Measurements from ENCODE around the gene RABL6.
"Not testable (repeated sequence)": the region's sequence is repeated elsewhere in the genome, so short reads cannot be mapped to it uniquely, and the experiment has no call there.

RABL6 gene

DNA sequence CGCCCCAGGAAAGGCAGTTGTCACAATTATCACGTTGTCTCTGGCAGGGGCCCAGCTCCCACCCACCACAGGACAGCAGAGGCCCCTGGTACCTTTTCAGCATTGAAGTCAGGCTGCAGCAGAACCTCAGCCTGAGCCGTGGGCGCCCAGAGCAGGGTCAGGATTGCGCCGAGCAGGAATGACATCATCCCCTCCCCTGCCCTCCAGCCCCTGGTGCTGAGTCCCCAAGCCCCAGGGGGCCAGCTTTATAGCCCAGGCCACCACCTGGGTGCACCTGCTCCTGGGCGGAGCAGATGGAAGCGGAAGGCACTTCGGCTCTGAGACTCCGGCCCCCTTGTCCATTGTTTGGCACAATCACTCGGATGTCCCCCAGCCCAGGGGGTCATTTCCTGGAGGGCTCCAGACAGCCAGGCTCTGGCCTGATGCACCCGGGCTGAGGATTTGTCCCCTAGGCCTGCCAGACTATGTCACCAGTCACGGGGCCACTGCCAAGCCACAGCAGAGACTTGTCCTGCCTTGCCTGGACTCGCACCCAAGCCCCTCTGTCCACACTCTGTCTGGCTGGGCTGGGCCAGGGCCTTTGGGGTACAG, 43.4 kb upstream of the RABL6 start, which contains the start of gene LCN15:
LCN15 (minus strand) TSS at position 218 of the 591 bp plus-strand sequence; CDS start at position 188, 30 bp downstream.
- H3K27me3 ChIP-seq (ENCODE audit: control insufficient read depth, insufficient read depth, low read length, poor library complexity, severe bottlenecking) = peaks cover 5% of the 10 kb centered on the region
- 85 to 86% methylated on average over 14 of the region's 14 CpGs for WGBS, 2 experiments
- H3K9me3 ChIP-seq (ENCODE audit: control insufficient read depth, low read length) = no peaks in the 10 kb centered on the region
- H3K36me3 ChIP-seq (ENCODE audit: control insufficient read depth, insufficient read depth, low read length) = no peaks in the 10 kb centered on the region
- H3K27ac ChIP-seq (ENCODE audit: insufficient read depth, low read depth, low read length, poor library complexity, severe bottlenecking) = no peak within 1 kb of the TSS
- H3K4me3 ChIP-seq (ENCODE audit: insufficient read depth, low read depth, low read length) = no peak within 1 kb of the TSS
- peaks cover 5% of the 10 kb centered on the region for H3K4me1 ChIP-seq (ENCODE audit: control insufficient read depth, insufficient read depth, low read length)

DNA sequence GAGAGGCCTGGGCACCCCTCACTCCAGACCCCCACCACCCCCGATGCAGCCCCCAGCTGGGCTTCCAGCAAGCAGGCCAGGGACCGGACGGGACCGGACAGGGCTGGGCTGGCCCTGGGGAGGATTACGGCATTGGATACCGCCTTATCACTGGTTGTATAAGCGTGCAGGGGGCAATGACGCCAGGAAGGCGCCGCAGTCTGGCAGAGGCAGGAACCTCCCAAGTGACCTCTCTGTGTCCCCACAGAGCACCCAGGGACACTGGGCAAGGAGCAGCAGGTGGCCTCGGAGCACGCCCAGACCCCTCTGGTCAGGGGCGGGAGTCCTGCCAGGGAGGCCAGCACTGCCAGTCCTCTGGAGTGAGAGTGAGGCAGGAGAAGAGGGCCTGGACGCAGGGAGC, 42.7 kb upstream of the RABL6 start:
- H3K27me3 ChIP-seq (ENCODE audit: control insufficient read depth, insufficient read depth, low read length, poor library complexity, severe bottlenecking) = peaks cover 5% of the 10 kb centered on the region
- no peak overlapping the region for H3K4me3 ChIP-seq (ENCODE audit: insufficient read depth, low read depth, low read length)
- no peaks in the 10 kb centered on the region for H3K36me3 ChIP-seq (ENCODE audit: control insufficient read depth, insufficient read depth, low read length)
- 93 to 94% methylated on average over 14 of the region's 14 CpGs for WGBS, 2 experiments
- H3K27ac ChIP-seq (ENCODE audit: insufficient read depth, low read depth, low read length, poor library complexity, severe bottlenecking) = no peak overlapping the region
- peaks cover 5% of the 10 kb centered on the region for H3K4me1 ChIP-seq (ENCODE audit: control insufficient read depth, insufficient read depth, low read length)
- H3K9me3 ChIP-seq (ENCODE audit: control insufficient read depth, low read length) = no peaks in the 10 kb centered on the region

DNA sequence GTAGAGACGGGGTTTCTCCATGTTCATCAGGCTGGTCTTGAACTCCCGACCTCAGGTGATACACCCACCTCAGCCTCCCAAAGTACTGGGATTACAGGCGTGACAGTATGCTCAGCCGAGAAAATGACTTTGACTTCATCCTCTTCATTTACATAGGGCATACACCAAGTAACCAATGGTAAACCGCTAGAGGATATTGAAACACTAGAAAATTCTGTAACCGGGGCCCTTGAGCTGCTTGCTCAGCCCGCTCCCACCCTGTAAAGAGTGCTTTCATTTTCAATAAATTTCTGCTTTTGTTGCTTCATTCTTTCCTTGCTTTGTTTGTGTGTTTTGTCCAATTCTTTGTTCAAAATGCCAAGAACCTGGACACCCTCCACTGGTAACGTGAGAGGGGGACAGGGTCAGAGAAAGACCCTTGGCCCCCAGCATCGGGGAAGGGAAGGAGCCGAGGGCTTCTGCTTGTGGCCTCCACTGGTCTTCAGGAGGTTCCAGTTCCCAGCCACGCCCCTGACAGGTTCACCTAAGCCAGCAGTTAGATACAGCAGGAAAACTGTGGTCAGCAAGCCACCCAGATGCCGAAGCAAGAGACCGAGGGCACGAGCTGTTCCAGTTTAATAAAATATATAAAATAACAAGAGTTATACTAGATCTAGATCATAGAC, 41.9 kb upstream of the RABL6 start:
- not testable (repeated sequence) for H3K27me3 ChIP-seq (ENCODE audit: control insufficient read depth, insufficient read depth, low read length, poor library complexity, severe bottlenecking); H3K9me3 ChIP-seq (ENCODE audit: control insufficient read depth, low read length); H3K4me3 ChIP-seq (ENCODE audit: insufficient read depth, low read depth, low read length); H3K4me1 ChIP-seq (ENCODE audit: control insufficient read depth, insufficient read depth, low read length); H3K36me3 ChIP-seq (ENCODE audit: control insufficient read depth, insufficient read depth, low read length); H3K27ac ChIP-seq (ENCODE audit: insufficient read depth, low read depth, low read length, poor library complexity, severe bottlenecking)
- 89 to 90% methylated on average over 11 to 14 of the region's 14 CpGs for WGBS, 2 experiments

DNA sequence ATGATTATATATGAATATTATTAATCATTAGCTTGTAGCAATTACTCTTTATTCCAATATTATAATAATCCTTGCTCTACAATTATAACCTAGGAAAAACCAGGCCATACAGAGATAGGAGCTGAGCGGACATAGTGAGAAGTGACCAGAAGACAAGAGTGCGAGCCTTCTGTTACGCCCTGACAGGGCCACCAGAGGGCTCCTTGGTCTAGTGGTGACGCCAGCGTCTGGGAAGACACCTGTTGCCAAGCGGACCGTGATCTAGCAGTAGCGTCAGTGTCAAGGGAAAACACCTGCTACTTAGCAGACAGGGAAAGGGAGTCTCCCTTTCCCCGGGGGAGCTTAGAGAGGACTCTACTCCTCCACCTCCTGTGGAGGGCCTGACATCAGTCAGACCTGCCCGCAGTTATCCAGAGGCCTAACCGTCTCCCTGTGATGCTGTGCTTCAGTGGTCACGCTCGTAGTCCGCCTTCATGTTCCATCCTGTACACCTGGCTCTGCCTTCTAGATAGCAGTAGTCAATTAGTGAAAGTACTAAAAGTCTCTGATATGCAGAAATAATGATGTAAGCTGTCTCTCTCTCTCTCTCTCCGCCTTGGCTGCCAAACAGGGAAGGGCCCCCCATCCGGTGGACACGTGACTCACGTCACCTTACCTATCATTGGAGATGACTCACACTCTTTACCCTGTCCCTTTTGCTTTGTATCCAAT, 41.2 kb upstream of the RABL6 start:
- H3K36me3 ChIP-seq (ENCODE audit: control insufficient read depth, insufficient read depth, low read length); H3K27me3 ChIP-seq (ENCODE audit: control insufficient read depth, insufficient read depth, low read length, poor library complexity, severe bottlenecking); H3K27ac ChIP-seq (ENCODE audit: insufficient read depth, low read depth, low read length, poor library complexity, severe bottlenecking); H3K9me3 ChIP-seq (ENCODE audit: control insufficient read depth, low read length); H3K4me1 ChIP-seq (ENCODE audit: control insufficient read depth, insufficient read depth, low read length); H3K4me3 ChIP-seq (ENCODE audit: insufficient read depth, low read depth, low read length): not testable (repeated sequence)
- 52 to 57% methylated on average over 17 of the region's 18 CpGs for WGBS, 2 experiments

DNA sequence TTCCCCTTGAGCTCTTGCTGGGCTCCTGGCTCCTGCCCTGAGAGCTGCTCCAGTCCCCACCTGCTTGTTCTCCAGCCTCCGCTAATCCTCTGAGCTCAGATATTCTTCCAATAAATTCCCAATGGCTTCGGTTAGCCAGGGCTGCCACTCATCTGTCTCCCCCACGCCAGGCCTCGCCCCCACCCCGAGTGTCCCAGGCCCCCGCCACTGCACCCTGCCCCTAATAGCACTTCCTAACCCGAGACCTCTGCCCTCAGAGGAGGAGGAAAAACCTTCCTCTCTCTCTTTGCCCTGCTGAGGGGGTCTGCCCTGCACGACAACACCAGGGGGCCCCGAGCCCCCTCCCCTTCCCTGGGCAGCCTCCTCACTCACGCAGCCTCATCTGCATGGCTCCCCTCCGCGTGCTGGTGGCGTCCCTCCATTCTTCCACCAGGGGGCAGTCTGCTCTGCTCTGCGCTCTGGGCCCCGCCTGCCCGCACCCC, 38.0 kb upstream of the RABL6 start:
- no peaks in the 10 kb centered on the region for H3K4me1 ChIP-seq (ENCODE audit: control insufficient read depth, insufficient read depth, low read length)
- H3K36me3 ChIP-seq (ENCODE audit: control insufficient read depth, insufficient read depth, low read length) = no peaks in the 10 kb centered on the region
- H3K4me3 ChIP-seq (ENCODE audit: insufficient read depth, low read depth, low read length) = no peak overlapping the region
- H3K27ac ChIP-seq (ENCODE audit: insufficient read depth, low read depth, low read length, poor library complexity, severe bottlenecking) = no peak overlapping the region
- WGBS, 2 experiments = 16 to 20% methylated on average over 16 of the region's 16 CpGs
- H3K27me3 ChIP-seq (ENCODE audit: control insufficient read depth, insufficient read depth, low read length, poor library complexity, severe bottlenecking) = peaks cover 5% of the 10 kb centered on the region
- H3K9me3 ChIP-seq (ENCODE audit: control insufficient read depth, low read length) = no peaks in the 10 kb centered on the region

DNA sequence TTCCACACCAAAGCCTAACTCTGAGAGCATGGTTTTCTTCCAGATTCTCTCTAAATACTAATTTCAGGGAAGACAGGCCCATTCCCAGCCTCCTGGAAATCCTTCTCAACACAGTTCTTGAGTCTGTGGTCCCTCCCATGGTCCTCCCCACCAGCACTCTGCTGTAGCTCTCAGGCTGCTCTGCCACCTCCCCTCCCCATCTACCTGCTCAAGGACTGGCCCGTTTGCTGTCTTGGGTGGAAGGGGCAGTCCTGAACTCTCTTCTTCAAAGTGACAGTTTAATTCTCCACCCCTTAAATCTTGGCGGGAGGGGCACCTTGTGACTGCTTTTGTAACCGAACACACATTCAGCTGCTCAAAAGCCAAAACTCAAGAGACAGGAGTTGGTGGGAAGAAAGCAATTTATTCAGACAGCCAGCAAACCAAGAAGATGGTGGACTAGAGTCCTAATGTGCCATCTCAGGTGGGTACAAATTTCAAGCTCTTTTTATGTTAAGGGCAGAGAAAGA, 35.8 kb upstream of the RABL6 start:
- 84 to 86% methylated on average over 3 of the region's 3 CpGs for WGBS, 2 experiments
- H3K36me3 ChIP-seq (ENCODE audit: control insufficient read depth, insufficient read depth, low read length) = no peaks in the 10 kb centered on the region
- H3K27ac ChIP-seq (ENCODE audit: insufficient read depth, low read depth, low read length, poor library complexity, severe bottlenecking) = no peak overlapping the region
- no peak overlapping the region for H3K4me3 ChIP-seq (ENCODE audit: insufficient read depth, low read depth, low read length)
- no peaks in the 10 kb centered on the region for H3K4me1 ChIP-seq (ENCODE audit: control insufficient read depth, insufficient read depth, low read length)
- H3K27me3 ChIP-seq (ENCODE audit: control insufficient read depth, insufficient read depth, low read length, poor library complexity, severe bottlenecking) = peaks cover 5% of the 10 kb centered on the region
- no peaks in the 10 kb centered on the region for H3K9me3 ChIP-seq (ENCODE audit: control insufficient read depth, low read length)

DNA sequence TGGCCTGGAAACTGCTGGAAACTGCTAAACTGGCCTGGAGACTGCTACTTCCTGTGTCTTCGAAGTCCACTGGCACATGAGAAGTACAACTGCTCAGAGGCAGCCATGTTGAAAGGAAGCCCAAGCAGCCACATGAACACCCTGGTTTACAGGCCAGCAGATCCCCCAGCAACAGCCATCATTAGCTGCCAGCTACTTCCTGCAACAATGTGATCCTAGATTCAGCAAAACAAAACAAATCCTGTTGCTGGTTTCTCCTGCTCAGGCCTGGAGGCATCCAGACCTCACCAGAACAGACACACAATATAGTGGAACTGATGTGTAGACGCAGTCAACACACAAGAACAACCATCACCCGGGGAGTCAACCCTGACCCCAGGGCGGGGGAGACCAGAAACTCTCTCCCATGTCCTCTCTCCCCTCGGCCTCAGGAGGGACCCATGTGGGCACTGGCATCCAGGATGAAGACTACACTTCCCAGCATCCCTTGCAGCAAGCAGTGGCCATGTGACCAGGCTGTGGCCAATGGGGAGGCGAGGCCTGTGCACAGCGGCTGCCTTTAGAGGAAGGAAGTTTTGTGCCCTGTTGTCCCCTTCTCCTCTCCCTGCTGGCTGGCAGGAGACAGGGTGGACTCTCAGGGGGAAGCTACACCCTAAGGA, 34.2 kb upstream of the RABL6 start:
- Histone ChIP-seq H3K27ac (ENCODE audit: insufficient read depth, low read depth, low read length, poor library complexity, severe bottlenecking) (no peak overlapping the region), H3K4me1 (ENCODE audit: control insufficient read depth, insufficient read depth, low read length) (no peaks in the 10 kb centered on the region), H3K4me3 (ENCODE audit: insufficient read depth, low read depth, low read length) (no peak overlapping the region), H3K9me3 (ENCODE audit: control insufficient read depth, low read length) (no peaks in the 10 kb centered on the region), H3K27me3 (ENCODE audit: control insufficient read depth, insufficient read depth, low read length, poor library complexity, severe bottlenecking) (peaks cover 6% of the 10 kb centered on the region), H3K36me3 (ENCODE audit: control insufficient read depth, insufficient read depth, low read length) (no peaks in the 10 kb centered on the region)
- WGBS, 2 experiments = 73 to 80% methylated on average over 7 of the region's 7 CpGs

DNA sequence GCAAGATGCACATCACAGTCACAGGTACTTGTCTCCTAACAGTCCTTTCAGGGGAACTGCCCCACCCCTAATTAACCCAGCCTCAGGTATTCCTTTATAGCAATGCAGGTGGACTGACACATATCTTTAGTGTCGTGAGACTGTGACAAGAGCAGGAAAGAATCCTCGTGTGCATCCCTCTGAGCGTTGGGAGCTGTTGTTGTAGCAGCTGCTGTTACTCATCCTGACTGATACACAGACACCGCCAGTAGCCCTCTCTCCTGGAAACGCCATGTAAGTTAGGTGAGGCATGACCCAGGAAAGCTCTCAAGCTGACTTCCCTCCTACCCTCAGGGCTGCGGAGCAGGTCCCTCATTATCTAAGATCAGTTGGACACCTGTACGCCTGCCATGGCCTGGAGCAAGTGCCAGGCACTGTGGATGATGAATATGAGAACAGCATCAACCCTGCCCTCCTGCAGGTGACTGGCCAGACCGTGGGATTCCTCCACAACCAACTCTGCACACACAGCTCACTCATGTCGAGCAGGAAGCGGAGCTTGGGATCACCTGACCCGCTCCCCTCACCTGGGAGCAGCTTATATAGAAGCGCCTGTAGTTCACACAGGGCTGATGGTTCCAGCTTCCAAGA, 33.2 kb upstream of the RABL6 start:
- Histone ChIP-seq H3K27ac (ENCODE audit: insufficient read depth, low read depth, low read length, poor library complexity, severe bottlenecking) (no peak overlapping the region), H3K4me3 (ENCODE audit: insufficient read depth, low read depth, low read length) (no peak overlapping the region), H3K27me3 (ENCODE audit: control insufficient read depth, insufficient read depth, low read length, poor library complexity, severe bottlenecking) (peaks cover 10% of the 10 kb centered on the region), H3K4me1 (ENCODE audit: control insufficient read depth, insufficient read depth, low read length) (no peaks in the 10 kb centered on the region), H3K9me3 (ENCODE audit: control insufficient read depth, low read length) (no peaks in the 10 kb centered on the region), H3K36me3 (ENCODE audit: control insufficient read depth, insufficient read depth, low read length) (no peaks in the 10 kb centered on the region)
- WGBS, 2 experiments = 88 to 92% methylated on average over 12 of the region's 12 CpGs

DNA sequence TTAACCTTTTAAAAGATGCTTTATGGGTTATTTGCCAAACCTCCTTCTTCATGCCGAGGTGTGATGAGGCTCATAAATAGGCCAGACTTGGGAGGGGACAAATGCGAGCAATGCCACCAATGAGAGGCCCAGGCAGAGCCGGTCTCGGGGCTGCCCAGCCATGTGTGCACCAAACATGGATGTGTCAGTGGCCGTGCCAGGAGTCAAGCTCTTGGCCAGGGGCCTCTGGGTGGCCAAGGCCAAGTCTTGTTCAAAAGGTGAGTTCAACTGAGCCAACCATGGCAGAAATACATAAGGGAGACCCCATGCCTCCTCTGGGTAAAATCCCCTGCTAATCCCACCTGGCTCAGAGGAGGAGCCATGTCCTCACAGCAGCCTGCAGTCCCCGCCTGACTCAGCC, 32.6 kb upstream of the RABL6 start:
- whole genome bisulfite sequencing, 2 experiments = 93 to 94% methylated on average over 6 of the region's 6 CpGs
- Histone ChIP-seq H3K27me3 (ENCODE audit: control insufficient read depth, insufficient read depth, low read length, poor library complexity, severe bottlenecking) (peaks cover 10% of the 10 kb centered on the region), H3K4me3 (ENCODE audit: insufficient read depth, low read depth, low read length) (no peak overlapping the region), H3K4me1 (ENCODE audit: control insufficient read depth, insufficient read depth, low read length) (no peaks in the 10 kb centered on the region), H3K9me3 (ENCODE audit: control insufficient read depth, low read length) (no peaks in the 10 kb centered on the region), H3K36me3 (ENCODE audit: control insufficient read depth, insufficient read depth, low read length) (no peaks in the 10 kb centered on the region), H3K27ac (ENCODE audit: insufficient read depth, low read depth, low read length, poor library complexity, severe bottlenecking) (no peak overlapping the region)

Data from ectodermal cell (in vitro differentiated cells).